Dedifferentiated amniotic fluid mesenchymal stem cell (primary cell): ENCODE measurements around the gene OSBPL9.
"Not testable (repeated sequence)": the region's sequence is repeated elsewhere in the genome, so short reads cannot be mapped to it uniquely, and the experiment has no call there.

Source experiments
- DNase-seq: peaks from one replicate; pipeline ENCODE4 v3.0.0-alpha.2; 2016; ENCODE audit errors: extremely low spot score

OSBPL9 gene

DNA sequence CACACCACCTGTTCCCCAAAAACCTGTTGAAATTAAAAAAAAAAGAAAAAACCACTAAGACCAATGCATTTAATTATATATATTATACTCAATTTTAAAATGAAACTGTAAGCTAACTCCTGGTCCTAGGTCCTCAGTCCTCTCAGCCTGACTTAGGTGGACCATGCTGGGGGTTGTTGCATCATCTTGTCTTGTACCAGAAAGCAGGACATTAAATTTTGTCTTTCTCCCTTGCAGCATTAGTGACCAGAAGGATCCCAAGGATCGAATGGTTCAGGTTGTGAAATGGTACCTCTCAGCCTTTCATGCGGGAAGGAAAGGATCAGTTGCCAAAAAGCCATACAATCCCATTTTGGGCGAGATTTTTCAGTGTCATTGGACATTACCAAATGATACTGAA is 164.0 kb downstream of the OSBPL9 start:
- no peak for DNase-seq

DNA sequence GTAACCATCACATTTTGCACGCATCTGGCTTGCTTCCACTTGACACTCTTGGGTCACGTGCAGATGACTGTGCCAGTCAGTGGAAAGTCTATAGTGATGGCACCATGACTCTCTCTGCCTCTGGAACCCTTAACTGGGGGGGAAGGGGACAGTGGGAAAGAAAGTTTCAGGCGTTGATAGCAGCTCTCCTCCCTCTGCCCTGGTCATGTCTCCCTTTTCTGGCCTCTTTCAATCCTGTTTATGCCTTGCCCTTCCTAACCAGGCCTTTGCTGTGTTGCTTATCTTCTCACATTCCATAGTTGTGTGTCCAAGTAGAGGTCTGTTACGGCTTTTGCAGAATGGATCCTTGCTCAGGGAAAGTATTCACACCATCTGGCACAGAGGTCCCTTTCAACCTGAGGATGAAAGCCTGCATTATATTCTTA is 168.1 kb downstream of the OSBPL9 start:
- no peak for DNase-seq

DNA sequence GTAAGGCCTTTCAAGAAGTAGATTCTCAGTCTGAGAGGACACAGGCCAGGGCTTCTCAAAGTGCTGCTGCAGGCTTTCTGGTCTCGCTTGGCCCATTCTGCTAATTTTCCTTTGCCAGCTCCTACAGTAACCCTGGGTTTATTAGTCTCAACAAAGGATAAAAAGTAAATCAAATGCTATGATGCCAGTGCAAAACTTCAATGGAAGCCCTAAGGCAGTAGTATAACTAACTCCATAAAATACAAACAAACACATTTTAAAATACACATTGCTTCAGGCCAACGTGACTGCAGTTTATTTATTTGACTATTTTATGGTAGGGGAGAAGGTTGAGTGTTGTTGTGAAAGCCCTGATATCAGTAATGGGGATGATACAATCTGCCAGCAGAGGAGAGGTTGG is 172.0 kb downstream of the OSBPL9 start:
- no peak for DNase-seq

DNA sequence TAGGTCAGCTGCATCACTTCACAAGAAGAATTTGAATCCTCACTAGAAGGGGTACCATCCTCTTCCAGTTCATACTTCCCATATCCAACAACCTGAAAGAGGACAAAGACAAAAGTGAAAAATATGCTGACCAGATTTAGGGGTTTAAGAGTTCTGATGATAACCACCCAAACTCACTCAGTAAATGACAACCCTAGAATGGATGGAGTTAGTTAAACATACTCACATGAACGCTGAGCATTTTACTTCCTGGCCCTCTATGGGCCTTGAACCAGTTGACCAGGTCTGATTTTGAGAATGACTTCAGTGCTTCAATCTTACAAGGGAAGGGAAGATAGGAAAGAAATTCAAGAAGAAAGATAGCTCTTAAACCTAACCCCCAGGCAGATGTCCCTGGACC is 172.4 kb downstream of the OSBPL9 start:
- DNase-seq, result no peak

DNA sequence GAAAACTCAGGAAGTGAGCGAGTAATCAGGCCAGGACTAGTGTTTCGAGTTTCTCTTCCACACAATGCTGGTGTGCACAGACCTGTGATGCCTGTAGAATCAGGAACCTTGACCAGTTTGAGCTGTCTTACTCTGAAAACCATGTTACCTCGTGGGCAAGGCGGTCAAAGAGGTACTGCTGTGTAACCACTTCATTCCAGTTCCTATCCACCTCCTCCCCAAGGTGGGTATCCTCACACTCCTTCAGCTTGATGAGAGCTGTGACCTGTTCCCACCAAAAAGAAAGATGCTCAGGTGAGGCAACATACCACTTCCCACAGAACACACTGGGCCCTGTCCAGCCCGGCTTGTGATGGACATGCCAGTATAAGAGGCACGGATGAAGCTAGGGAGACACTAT is 173.5 kb downstream of the OSBPL9 start:
- no peak for DNase-seq

DNA sequence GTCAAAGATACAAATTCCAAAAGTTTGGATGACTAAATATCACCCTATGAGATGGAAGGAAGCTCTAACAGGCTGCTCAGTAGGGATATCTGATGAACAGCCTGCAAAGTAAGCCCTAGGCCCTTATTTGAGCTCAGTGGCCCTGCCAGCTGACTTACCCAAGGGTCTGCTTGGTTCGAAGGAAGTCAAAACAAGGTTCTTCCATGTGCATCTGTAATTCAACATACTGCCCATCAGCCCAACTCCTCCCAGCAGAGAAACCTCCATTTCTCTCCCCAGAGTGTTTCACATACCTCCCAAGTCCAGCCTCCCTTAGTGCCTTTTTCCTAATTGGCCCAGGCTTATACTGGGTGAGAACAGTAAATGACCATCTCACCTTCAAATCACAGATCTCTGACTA is 175.0 kb downstream of the OSBPL9 start:
- no peak for DNase-seq

DNA sequence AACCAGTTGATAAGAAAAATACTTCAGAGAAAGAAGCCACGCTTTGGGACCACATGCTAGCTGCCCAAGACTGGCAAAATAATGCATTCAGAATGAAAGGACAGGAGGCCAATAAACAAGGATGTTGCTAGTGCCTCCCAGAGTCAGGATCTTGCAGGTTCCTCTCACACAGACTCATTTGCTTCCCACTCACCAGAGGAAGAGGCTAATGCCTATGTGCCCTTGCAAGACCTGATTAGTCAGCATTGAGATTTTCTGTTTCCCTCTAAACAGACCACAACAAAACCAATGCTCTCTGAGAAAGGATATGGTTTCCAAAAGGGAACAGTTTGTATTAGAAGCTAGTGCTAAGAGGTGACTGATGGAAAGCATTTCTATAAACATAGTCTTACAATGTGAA is 176.0 kb downstream of the OSBPL9 start:
- no peak for DNase-seq

DNA sequence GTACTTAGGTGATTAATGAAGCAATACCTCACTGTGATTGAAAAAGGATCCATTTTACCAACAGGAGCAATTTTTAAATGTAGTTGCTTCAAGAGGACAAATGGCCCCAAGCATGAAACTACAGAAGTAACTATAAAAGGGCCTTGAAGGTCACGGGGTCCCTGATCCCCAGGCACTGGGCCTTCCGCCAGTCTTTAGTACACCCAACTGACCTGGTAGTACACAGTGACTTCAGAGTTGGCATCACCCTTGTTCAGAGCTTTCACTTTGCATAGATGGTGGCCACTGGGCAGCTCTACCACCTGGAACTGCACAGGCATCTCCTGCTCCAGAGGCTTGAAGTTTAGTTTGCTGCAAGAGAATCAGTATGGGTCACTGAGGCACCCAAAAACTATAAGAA is 177.4 kb downstream of the OSBPL9 start:
- DNase-seq, result no peak

DNA sequence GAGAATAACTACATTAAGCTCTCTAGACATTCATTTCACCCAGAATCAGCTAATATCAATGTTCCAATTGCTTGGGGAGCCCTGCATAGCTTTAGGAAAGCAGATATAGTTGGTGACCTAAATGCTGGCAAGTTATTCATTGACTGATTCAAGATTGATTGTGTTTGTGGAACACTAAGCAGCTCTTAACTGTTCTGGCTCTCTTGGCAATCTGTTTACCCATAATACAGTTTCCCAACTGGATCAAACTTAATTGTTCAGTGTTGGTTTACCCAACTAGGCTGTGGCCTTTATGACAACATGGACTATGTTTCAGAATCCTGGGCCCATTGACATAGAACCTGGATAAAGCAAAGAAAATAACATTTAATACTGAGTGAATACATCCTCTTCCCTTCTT is 178.0 kb downstream of the OSBPL9 start:
- no peak for DNase-seq

DNA sequence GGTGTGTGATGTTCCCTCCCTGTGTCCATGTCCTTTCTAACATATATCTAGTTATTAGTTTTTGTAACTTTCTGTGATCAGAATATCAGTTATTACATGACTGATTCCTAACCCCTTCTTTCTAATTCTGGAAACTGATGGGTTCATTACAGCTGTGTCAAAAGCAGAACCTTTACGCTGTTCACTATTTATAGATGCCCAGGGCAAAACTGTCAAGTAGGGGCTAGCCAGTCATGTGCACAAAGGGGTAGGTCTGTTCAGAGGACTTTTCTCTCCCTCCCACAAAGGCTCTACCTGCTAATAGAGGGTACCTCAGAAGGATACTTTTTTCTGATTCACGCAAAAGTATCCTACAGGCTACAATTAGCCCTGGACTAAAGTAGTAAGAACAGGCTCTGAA is 182.5 kb downstream of the OSBPL9 start:
- DNase-seq, result no peak

DNA sequence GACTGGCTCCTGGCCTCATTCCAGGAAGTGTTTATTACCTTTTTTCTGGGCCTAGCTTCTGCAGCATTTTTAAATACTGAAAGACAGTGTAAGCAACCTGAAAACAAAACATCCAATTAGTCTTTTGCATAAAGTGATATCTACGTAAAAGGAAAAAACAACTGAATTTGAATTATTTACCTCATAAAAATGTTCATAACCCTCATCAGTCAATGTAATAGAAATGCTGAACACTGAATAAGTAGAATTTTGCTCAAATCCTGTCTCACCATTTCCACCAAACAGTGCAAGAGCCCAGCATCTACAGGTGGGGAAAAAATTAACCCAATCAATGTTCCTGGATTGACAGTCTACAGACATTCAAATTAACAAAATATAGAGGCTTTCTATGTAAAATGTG is 197.6 kb downstream of the OSBPL9 start:
- no peak for DNase-seq

DNA sequence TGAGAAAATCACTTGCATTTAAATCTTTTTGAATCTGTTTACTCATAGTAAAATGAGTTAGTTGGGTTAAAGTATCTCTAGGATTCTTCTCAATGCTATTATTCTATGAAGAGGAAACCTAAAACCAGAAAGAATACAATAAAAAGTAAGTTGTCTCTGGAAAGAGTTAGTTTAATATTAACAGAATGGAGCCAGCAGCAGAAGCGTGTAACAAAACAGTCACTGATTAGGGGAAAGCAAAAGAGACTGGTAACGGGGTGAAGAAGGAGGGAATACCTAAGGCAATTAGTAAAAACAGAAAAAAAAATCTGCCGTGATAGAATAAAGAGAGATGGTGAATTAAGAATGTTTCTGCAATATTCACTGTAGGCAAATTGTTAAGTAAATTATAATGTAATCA is 201.6 kb downstream of the OSBPL9 start:
- DNase-seq, result no peak

DNA sequence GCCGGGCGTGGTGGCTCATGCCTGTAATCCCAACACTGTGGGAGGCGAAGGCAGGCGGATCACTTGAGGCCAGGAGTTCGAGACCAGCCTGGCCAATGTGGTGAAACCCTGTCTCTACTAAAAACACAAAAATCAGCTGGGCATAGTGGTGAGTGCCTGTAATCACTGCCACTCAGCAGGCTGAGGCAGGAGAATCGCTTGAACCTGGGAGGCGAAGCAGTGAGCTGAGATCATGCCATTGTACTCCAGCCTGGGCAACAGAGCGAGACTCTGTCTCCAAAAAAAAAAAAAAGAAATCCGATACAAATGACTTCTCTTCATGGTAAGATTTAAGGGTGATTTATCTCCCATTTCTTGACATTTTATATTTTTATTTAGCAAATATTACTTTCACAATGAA is 202.1 kb downstream of the OSBPL9 start:
- not testable (repeated sequence) for DNase-seq

DNA sequence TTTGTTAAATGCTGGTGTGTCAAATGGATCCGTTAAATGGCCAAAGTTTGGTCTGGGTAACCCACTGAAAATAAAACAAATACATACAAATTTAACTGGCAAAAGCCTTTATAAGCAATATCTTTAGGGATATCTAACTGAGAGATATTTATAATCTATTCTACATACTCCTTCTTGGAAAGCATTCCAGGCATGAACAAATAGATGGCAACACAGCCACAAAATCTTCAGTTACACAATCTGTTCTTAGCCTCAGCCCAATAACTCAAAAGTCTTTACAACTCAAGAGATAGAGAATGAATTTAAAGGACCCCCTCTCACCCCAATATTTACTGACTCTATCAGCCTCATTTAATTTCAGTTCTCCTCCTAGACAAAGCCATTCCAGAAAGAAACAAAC is 202.9 kb downstream of the OSBPL9 start:
- DNase-seq, result no peak

DNA sequence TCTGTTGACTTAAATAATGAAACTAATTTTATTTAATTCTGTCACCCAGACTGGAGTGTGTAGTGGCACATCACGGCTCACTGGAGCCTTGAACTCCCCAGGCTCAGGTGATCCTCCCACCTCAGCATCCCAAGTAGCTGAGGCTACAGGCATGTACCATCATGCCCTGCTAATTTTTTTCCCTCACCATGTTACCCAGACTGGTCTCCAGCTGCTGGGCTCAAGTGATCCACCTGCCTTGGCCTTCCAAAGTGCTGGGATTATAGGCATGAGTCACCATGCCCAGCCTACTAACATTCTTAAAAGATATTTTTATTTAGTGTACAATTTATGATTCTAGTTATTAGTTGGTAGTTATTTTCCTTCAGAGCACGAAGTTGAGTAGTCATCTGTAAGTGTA is 212.2 kb downstream of the OSBPL9 start:
- DNase-seq, result no peak

DNA sequence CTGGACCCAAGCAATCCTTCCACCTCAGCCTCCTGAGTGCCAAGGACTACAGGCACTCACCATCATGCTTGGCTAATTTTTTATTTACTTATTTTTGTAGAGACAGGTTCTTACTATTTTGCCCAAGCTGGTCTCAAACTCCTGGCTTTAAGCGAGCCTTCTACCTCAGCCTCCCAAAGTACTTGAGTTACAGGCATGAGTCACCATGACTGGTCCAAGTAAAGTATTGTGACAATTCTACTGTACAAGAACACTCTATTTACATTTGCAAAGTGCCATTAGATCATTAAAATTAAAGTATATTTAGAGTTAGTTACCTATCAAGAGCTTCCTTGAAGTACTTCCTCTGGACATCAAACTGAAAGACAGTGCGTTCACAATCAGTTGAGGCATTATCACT is 216.8 kb downstream of the OSBPL9 start:
- DNase-seq, result no peak

DNA sequence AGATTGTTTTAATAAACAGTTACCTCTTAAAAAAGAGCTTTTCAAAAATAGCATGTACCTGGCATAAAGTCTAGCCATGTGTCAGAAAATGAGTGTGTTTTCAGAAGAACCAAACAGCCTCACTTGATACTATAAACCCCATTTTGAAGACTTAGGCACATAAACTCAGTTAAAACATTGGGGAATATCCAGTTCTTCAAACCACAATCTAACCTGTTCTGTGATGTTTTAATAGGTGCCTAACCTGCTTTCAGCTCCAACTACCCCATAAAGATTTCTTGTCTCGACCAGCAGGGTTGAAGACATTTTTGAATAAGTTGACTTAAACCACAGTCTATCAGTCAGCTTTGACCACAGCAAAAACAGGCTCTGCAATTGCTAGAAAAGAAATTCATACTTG is 220.4 kb downstream of the OSBPL9 start:
- no peak for DNase-seq
